Stromal cell of bone marrow (primary cell): ENCODE results near the gene SDC4.

Experiments
- DNase-seq: peaks from one replicate; pipeline ENCODE4 v3.0.0-alpha.2; 2012; ENCODE audit warnings: low read depth

The SDC4 gene

GRCh38 chr20:45297786-45298497 lies 50.3 kb downstream of the SDC4 start:
- DNase-seq: no peak

GRCh38 chr20:45294659-45295058 lies 53.6 kb downstream of the SDC4 start:
- no peak for DNase-seq

GRCh38 chr20:45294003-45294368 lies 54.2 kb downstream of the SDC4 start:
- DNase-seq: no peak

DNA sequence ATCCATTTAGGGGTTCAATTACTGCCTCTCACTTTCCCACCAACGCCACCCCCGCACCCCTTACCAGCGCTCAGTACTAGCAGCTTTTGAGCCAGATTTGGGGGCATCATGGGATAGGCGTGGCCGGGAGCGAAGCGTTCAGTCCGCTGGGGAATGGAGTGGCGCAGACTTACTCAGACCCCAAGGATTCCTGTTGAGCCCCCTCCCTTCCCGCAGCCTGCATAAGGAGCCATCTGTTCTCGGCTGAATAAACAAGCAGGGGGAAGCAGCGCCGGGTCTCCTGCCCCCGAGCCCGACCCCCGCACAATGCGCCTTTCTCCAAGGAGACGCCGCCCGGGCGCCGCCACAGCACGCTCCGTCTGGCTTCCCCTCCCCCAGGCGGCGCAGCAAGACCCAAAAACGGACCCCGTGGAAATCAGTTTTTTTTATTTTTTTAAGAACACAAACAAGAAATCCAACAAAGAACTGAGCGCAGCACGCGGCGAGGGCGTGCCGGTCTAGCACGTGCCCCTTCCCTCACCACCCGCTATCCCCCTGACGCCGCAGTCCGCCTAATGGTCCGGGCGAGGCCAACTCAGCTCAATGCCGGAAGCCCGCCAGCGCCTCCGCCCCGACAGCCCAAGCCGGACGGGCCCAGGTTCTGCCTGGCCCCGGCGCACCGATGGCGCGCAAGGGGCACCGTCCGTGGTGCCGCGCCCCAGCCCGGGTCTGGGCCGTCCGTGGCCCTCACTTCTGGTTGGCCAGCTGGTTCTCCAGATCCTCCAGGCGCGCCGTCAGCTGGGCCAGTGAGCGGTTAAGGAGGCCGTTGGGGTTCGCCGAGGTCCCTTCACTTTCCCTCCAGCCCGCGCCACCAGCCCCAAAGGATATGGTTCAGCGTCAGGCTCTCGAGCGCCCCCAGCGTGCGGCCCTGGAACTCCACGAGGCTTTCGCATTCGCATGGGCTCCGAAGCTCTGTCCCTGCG lies 54.9 kb downstream of the SDC4 start:
- no peak for DNase-seq

- no peak for DNase-seq
Observed at GRCh38 chr20:45292343-45292742, 55.9 kb downstream of the SDC4 start.

GRCh38 chr20:45291526-45291925 lies 56.7 kb downstream of the SDC4 start:
- DNase-seq: no peak

DNA sequence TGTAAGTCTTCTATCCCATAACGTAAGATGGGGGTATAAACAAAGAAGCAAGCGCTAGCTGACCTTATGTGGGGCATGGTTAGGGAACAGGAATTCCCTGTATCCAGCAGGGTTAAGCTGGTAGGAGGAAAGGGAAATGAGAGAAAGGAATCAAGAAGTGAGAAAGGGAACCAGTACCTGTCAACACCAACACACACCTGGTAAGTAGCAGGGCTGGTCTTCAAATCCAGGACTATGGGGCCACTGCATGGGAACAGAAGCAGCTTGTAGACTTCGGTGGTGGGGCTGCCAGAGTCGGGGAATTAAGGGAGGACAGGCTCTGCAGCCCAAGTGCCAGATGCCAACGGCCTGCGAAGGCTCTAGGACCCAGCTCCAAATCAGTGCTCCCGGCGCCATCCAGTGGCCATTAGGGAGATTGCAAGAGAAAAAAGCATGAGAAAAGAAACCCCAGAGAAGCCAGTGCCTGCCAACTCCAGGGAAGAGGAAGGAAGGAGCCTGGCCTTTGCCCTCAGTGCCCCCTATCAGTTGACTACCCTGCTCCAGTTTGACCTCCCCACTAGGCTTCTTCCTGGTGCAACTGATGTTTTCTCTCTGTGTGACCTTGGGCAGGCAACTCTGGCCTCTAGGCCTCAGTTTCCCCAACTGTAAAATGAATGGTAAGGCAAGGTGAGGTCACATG lies 57.4 kb downstream of the SDC4 start:
- DNase-seq: peak; percentile 65

DNA sequence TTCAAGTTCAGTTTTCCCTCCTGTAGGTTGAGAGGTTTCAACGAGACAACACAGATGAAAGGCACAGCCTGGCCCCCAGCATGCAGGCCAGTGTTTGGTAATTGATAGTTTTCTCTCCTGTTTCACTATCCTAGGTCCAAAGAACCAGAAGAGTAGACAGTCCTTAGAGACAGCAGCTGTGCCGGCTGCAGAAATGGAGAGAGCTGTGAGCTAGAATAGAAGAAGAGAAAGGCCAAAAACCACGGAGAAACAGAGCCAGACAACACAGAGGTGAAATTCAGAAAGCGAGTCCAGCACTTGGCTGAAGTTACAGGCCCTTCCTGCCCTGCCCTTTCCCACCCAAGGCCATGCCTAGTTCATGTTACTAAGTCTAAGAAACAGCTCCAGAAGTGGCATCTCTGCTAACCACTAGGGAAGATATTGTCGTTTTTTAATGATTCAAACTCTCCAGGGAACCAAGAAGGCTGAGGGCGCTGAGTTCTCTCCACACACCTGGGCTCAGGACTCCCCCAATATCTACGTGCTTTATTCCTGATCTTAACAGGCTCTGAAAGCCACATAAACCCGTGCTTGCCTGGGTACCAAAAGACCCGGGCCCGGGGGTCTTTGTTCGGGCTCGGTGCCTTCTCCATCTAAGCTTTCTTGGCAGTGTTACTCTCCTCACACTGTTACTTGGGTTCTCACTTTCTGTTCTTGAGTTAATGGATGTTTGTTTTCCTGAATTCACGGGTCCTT lies 58.1 kb downstream of the SDC4 start:
- no peak for DNase-seq

DNA sequence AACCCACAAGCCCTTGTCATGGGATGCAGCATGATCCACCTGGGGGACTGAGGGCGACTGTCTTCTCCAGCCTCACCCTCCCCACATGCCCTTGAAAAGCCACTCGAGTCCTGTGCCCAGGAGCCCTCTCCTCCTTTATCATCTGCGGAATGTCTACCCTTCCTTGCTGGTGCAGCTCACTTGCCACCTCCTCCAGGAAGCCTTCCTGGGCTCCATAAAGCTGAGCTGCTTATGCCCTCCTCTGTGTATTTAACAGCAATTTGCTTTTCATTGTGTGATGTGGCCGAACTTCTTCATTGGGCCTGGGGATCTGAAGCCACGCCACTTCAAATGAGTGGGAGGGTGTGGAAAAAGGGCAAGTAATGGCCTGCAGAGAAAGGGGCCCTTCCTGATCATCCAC lies 59.4 kb downstream of the SDC4 start:
- no peak for DNase-seq

DNA sequence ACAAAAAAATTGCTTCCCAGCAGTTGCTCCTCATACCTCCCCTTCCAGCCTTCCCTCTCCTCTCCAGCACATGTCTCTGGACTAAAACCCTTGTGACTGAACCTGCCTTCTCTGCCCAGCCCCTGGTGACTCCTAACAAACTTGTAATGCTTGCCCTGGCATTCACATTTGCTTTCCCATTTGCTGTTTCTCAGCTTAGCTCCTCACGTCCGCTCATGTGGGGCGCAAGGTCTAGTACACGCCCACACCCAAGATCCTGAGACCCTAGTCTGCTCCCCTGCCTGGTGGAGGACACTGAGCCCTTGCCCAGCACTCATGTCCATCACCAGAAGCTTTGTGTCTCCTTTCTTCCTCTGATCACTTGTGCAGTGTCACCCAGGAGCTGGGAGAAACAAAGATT lies 59.8 kb downstream of the SDC4 start:
- no peak for DNase-seq

GRCh38 chr20:45283551-45284057 lies 64.6 kb downstream of the SDC4 start:
- peak; percentile 28 for DNase-seq

GRCh38 chr20:45282700-45283550 lies 65.3 kb downstream of the SDC4 start:
- no peak for DNase-seq

GRCh38 chr20:45279992-45280391 lies 68.2 kb downstream of the SDC4 start:
- DNase-seq: no peak

DNA sequence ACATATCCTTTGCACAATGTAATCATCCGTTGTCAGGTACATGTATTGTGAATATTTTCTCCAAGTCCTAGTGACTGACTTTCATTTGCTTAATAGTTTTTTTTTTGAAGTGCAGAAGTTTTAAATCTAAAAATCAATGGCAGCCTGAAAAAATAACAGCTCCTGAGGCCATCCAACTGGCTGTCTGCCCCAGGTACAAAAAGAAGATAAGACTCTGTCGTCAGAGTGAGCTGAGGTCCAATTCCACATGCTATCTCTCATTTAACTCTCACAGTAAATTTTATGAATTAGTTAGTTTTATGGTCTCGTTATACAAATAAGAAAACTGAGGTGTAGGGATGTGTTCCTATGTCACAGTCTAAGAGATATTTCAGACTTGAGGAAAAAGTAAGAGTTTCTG lies 72.9 kb downstream of the SDC4 start:
- no peak for DNase-seq
